NCI-H1105 treated with DMSO at 0.1 percent for 48 hours (cell line): Measurements from ENCODE around the gene GRIN3A.

Source experiments
- DNase-seq: peaks from one replicate; lab custom pipeline; 2025; lab: John Stamatoyannopoulos, UW

GRIN3A gene

DNA sequence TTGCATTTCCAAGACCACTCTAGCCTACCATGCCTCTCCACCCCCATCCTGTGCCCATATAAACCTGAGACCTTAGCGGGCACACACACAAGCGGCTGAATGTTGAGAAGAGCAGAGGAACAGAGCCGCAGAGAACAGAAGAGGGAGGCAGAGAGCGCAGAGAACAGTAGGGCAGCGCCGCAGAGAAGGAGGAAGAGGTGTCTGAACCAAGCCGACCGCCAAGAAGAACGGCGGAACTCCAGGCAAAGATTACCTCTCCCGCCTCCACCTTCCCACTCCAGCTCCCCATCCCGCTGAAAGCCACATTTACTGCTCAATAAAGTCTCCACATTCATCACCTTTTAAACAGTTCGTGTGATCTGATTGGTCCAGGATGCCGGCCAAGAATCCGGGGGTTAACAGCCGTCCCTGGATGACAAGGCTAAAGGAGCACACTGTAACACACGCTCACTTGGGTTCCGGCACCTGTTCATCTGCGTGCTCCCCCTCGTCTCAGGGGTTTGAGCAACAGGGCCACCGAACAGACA, 33.2 kb downstream of the GRIN3A start:
- peak; percentile 47 for DNase-seq

DNA sequence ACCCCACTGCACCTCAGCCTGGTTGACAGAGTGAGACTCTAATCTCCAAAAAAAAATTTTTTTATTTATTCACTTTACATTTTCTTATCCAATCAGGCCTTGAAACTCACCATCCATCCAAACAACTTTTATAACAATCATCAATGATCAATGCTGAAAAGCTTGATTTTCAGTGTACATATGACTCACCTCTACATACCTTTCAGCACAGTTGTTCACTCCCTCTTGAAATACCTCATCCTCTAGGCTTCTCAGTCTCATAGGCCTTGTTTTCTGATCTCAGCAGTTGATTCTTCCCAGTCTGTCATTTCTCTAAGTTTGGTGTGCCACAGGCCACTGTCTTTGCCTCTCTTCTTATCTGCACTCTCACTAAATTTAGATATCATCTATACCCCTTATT, 36.2 kb downstream of the GRIN3A start:
- no peak for DNase-seq

DNA sequence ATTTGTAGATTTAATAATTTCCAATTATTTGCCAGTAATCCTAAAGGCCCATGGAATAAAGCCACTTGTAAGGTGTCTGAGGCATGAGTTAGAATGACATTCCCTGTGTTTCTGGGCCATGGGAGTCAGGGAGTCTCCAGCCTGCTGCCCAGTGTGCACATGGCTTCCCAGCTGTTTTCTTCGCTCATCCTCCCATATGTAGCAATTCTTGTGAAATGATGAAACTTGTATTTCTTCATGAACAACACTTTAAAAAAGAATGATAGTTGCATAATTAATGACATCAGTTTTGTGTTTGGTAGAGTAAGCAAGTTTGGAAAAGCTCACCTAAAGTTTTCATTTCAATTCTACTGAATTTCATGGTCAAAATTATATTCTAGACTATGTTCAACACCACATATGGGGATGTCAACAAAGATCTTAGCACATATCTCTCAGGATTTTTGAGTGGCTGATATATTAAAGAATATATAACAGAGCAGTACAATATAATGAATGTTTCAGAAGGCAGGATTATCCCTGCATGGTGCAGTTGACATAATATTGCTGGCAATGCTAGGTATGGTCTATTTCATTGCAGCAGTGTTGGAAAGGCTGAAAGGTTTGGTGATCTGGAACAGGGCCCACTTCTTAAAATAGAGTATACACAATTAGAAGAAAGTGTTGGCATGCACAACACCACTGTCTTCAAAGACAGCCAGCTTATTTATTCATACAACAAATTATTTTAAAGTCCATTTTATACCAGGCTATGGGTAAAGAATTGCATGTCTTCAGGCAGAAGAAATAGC, 44.7 kb downstream of the GRIN3A start:
- DNase-seq = no peak

DNA sequence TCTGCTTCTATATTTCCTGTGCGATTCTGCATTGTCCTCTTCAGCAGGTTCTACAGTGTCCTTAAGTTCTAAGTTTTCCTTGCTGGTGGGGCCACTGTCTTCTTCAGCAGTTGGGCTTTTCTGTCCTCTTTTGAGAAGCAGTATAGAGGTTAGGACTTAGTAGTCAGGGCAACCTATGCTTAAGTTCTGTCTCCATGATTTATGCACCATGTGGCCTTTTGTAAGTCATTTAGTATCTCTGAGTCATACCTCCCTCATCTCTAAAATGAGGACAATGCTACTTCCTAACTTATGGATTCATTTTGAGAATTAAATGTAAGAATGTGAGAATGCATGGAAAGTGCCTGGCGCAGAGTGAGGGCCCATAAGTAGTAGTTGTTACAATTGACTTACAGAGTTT, 46.8 kb downstream of the GRIN3A start:
- no peak for DNase-seq

DNA sequence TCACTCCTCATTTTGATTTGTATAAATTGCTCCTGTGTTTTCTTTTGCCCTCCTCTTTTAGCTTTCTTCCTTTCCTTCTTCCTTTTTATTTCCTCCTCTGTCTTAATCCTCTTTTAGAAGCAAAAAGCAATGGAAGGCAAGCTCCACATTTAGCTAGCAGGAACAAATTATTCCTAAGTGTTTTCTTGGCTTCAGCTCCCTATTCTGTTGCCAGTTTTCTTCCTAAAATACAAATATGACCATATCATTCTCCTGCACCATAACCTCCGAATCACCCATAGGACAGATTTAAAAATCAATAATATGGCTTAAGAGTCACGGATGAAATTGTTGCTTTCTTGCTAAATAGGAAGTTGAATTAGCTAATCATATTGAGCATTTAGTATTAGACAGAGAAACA, 49.4 kb downstream of the GRIN3A start:
- no peak for DNase-seq

DNA sequence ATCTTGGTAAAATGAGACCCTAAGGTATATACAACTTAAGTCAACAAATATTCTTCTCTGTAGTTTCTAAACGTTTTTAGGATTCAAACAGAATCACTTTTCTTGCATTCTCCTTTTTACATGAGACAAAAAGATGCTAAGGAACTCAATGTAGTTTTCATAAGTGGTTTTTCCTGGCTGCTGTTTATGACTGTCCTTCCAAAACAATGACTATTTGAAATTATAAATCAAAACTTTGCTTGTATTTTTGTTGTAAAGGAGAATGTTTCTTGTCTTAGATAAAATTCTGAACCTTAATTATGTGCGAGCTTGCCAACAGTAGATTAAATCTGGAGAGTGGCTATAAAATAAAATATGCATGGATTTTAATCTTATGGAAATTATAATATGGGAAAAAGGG, 53.8 kb downstream of the GRIN3A start:
- DNase-seq = no peak

DNA sequence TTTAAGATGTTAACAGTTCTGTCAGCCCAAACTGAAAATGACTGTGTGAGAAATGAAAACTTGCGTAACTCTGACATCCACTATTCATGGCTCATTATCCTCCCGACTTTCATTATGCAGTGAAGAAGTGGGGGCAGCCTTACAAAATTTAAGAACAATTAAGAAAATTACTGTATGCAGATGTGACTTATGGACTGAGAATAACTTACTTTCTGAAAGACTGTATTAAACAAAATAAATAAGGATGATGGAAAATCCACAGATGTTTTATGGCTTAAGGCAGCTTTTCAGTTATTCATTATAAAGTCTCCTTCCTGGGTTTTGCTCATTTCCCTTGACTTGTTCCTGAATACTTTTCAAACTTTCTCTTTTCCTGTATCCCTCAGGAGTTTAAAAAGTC, 55.2 kb downstream of the GRIN3A start:
- DNase-seq = no peak

DNA sequence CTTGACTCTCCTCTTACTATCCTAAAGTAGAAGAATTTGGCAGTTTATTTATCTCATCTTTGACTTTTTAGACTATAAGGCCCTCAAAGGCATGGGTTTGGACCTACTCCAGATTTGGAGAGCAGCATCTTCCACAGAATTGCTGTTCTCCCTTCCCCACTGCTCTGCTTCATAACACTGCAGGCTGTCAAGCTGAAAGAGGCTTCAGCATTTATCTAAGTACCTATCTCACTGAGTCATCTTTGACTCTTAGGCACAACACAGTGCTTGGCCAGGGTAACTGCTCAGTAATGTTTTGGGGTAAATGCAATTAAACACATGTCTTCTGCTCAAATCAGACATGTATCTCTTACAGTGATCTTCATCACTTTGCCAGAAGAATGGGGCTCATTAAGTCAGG, 60.6 kb downstream of the GRIN3A start:
- DNase-seq = no peak

DNA sequence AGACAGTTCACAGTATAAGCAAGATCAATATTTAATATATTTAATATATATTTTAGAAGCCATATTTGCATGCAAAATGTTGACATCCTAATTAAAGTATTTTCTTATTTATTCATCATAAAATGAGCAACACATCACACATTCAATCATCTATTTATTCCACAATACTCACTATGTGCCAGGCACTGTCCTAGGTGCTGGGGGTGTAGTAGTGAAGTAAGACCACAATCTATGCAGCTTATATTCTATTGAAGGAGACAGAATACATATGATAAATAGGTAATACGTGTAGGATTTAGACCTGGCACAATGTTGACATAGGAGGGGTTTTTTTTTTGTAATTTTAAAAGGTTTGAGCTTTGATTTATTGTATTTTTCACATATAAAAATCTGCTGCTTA, 63.1 kb downstream of the GRIN3A start:
- no peak for DNase-seq

DNA sequence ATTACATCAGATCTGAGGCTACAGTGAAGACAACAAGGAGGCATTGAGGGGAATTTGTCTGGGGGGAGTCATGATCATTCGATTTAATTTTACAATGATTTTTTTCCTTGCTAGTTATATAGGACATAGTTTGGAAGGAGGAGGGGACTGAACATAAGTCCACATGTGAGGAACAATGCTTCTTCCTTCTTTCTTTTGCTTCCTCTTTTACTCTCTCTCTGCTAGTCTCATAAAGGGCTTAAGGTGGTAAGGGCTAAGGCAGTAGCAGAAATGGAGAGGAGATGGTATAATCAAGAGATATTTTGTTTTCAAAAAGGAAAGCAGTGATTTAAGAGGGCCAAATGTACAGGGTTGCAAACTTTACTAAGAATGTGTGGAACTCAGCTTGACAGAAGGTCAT, 64.3 kb downstream of the GRIN3A start:
- no peak for DNase-seq

DNA sequence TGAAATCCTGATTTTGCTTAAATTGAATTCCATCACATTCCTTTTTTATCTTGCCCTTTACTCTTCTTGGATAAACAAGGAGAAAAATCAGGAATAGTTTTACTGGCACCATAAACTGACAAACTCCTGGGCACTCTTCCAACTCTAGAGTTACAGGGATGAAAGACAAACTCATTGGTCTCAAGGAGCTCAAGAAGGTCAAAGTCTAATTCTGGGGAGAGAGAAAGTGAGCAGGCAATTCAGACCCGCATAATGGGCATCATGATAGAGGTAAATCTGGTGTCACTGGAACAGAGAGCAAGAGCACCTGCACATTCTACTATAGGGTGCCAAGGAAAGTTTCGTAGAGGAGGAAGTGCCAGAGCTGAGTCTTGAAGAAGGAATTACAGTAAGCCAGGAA, 64.8 kb downstream of the GRIN3A start:
- DNase-seq = no peak

DNA sequence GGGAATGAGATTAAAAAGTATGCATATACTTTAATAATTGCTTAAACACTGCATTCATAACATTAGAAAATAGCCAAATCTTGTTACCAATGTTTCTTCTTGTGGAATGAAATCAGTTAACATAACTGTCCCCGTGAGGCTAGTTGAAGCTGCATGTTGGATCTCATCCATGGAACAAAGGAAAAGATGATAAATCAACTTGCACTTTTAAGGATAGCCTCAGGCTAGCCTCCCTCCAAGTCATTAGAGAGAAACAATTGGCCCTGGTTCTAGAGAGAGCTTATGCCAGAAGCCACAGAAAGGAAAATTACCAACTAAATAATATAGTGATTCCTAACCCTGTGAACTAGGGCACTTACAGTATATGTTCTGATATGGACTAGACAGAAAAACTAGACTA, 66.9 kb downstream of the GRIN3A start:
- DNase-seq = peak; percentile 17

DNA sequence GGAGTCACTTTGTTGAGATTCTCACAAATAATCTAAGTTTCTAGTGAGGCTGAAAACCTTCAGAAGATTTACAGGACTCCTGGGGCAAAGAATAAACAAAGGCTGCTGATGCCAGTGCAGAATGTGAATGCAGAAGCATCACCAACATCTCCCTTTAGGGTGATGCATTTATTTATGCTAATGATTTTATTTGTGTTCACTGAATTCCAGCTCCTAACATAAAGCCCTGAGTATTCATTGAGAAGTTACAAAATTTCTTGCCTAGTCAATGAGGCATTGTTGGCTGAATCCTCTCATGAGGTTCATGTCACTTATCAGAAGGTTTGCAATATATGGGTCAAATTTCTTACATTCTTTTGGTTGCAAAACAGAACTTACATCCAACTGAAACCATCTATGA, 70.0 kb downstream of the GRIN3A start:
- DNase-seq = no peak

DNA sequence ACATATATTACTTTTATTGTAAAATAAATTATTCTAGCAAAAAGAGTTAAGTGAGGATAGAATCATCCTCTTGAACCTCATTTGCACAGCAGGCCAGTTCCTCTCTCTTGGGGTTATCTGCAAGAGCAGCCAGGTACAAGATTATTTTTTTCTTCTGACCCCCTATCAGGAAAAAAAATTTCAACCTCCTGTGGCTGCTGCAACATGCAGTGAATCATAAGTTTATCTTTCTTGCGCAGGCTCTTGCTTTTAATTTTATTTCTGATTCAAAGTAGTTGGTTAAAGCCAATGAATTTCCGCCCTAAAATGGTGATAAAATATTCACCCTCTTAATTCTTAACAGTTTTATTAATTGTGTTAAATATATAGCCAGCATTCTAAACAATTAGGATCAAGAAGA, 74.0 kb downstream of the GRIN3A start:
- no peak for DNase-seq

DNA sequence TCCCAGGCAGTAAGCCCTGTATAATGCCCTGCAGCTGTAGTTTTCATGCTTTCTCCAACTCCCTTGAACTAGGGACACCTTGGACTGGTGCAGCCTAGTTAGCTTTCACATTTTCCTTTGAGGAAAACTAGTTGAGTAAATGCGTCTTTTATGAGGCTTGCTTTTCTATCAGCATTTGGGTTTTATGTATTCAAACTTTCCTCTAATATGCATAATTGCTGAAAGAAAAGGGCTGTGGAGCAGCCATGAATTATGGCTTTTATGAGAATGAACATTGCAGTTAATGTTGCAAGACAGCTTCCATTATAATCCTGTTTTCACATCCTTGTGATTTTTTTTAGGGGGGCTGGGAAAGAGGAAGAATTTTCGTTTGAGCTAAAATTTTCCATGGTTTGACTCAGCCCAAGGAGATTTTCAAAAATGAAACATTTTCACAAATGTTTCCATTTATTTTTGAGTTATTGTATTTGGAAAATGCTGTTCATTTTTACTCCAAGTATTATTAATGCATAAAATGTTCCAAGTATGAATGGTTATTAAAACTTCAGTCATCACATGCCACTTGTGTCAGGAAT, 85.8 kb downstream of the GRIN3A start:
- DNase-seq = no peak

DNA sequence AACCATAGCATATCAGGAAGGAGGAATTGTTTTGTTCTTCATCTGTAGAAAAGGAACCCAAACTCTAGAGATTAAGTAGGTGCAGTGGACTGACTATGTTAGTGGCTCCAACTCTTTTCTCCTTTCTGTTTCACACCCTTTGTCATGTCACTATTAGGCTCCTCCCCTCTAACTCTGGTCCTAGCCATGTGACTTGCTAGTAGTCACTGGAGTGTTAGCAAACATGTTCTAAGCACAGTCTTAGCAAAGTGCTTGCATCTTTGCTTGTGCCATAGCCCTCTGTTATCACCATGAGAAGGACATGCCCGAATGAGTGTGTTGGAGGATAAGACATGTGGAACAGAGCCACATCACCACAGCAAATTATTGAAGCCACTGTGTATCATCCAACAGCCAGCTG, 88.3 kb downstream of the GRIN3A start:
- no peak for DNase-seq

DNA sequence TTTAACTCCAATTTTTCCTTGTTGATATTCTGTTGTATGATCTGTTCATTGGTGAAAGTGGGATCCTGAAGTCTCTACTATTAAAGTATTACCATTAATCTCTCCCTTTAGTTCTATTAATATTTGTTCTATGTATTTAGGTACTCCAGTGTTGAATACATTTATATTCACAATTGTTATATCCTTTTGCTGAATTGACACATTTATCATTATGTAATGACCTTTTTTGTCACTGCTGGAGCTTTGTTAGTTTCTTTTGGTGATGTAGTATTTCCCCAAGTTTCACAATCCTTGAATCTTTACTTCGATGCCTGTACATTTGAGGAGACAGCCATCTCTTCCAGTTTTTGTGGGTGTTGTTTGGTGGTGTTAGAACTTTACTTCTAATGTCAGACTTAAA, 90.0 kb downstream of the GRIN3A start:
- DNase-seq = no peak

DNA sequence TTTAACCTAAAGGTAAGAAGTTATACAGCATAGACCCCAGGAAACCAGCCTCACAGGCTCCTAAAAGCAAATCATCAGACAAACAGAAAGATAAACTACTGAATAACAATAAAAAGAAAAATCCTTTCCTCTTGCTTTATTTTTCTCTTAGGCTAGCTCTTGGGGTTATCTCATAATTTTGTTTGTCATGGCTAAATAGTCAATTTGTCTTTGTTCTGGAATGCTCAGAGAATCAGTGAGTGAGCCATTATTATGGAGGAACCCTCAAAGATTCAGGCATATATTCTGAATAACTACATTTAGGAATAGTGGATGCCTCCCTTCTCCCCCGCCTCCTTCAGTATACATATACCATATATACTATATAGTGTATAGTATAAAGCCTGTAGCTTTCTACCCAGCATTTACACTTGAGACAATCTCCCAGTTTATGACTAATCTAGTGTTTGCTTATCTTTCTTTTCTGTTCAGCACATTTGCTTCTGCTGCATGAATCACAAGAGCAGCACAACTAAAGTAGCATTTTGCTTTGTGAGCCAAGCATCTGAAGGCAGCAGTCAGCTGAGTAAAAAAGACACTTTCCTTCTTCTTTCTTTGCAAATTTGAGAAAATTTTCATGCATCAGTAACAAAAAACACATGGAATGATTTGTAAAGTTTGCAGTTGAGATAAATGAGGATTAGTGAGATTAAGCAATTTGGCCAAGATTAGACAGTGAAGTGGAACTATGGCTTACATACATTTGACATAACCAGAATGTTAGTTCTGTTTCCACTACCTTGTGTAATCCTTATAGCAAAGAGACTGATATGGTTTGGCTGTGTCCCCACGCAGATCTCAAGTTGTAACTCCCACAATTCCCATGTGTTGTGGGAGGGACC, 98.4 kb downstream of the GRIN3A start:
- no peak for DNase-seq

DNA sequence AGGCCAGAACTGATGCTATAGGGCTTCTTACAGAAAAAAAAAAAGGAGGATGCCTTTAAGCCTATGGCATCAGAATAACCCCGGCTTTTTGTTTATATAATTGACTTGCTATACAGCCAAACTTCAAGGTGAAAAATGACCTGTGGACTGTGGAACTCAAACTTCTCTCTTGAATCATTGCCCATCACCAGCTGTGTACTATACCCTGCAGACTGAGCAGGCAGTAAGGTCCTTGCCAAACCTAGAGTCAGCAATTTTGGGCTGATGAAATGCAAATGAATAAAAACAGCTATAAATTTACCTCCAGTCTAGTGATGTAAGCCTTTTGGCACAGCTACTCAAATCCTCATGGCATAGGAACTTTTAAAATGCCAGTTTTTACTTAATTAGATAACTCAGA, 99.1 kb downstream of the GRIN3A start:
- DNase-seq = no peak

DNA sequence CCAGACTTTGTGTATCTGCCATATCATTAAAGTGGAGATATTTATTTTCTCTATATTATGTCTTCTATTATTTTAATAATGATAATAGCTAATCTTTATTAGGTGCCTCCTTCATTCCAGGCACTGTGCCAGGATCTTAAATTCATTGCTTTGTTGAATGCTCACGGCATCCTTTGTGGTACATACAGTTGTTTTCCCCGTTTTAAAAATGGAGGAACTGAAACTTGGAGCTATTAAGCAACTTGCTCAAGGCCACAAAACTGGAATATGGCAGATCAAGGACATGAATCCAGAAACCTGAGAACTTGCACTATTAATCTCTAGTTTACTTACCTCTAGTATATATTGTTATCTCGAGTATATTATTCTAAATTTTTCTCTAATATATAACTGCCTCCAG, 102.2 kb downstream of the GRIN3A start:
- no peak for DNase-seq

DNA sequence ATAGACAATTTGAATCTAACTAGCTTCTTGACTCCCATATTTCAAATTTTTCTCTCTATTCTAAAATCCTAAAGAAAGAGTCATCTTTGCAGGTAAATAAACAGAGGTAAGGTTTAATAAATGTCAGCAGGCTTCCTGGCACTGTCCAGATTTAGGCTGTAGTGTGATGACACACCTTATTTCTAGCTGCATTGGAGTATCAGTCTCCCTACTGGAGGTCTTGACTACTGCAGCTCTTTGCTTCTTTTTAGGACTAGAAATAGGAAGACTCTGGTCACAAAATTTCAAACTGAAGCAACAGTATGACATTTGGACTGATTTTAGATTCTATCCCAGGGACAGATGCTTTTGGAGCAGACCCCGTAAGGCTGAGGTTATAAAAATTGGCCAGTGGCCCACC, 103.0 kb downstream of the GRIN3A start:
- no peak for DNase-seq

DNA sequence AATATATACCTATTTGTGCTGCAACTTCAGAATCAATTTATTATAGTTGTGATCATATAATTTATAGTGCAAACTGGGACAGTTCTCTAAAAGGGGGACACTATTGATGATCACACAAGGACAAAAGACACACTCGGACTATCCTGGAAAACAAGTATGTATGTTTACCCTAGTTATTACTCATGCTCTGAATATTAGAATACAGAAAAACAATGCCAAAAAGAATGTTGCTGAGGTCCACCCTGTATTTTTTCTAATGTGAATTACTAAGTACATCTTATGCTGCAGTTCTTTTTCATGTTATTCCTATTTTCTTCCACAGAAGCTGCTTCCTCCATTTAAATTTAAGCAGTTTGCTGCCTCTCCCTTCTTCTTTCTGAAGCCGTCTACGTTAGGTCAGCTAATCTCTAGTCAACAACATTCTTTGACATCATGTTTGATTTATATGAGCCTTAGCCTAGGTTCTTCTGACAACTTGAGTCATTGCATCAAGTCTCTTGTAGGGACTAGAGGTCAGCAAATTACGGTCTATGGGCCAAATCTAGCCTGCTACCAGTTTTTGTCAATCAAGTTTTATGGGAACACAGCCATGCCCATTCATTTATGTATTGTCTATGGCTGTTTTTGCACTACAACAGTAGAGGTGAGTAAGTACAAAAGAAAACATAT, 103.6 kb downstream of the GRIN3A start:
- no peak for DNase-seq
